HUES48 (cell line): ENCODE results near the gene KIF26B.

Experiments
- H3K27ac ChIP-seq: one replicate; pipeline ENCODE4 v1.7.0; 2013; ENCODE audit warnings: low read depth, low read length, inconsistent platforms
- H3K27me3 ChIP-seq: 2 replicates; pipeline ENCODE4 v1.6.1; 2013; ENCODE audit warnings: mild to moderate bottlenecking, low read length; ENCODE audit not compliant: control insufficient read depth, insufficient read depth
- H3K36me3 ChIP-seq: 2 replicates; pipeline ENCODE4 v1.6.1; 2013; ENCODE audit warnings: low read length; ENCODE audit not compliant: control insufficient read depth, insufficient read depth
- H3K4me1 ChIP-seq: 2 replicates; pipeline ENCODE4 v1.6.1; 2013; ENCODE audit warnings: mild to moderate bottlenecking, low read length; ENCODE audit not compliant: control insufficient read depth, insufficient read depth
- H3K4me3 ChIP-seq: 2 replicates; pipeline ENCODE4 v1.5.1; 2013; ENCODE audit warnings: mild to moderate bottlenecking, low read depth, low read length
- H3K9ac ChIP-seq: 2 replicates; pipeline ENCODE4 v1.6.1; 2013; ENCODE audit warnings: mild to moderate bottlenecking, low read depth, low read length, moderate library complexity
- H3K9me3 ChIP-seq: 2 replicates; pipeline ENCODE4 v1.6.1; 2013; ENCODE audit warnings: low read length; ENCODE audit not compliant: control insufficient read depth, insufficient read depth

KIF26B gene

DNA sequence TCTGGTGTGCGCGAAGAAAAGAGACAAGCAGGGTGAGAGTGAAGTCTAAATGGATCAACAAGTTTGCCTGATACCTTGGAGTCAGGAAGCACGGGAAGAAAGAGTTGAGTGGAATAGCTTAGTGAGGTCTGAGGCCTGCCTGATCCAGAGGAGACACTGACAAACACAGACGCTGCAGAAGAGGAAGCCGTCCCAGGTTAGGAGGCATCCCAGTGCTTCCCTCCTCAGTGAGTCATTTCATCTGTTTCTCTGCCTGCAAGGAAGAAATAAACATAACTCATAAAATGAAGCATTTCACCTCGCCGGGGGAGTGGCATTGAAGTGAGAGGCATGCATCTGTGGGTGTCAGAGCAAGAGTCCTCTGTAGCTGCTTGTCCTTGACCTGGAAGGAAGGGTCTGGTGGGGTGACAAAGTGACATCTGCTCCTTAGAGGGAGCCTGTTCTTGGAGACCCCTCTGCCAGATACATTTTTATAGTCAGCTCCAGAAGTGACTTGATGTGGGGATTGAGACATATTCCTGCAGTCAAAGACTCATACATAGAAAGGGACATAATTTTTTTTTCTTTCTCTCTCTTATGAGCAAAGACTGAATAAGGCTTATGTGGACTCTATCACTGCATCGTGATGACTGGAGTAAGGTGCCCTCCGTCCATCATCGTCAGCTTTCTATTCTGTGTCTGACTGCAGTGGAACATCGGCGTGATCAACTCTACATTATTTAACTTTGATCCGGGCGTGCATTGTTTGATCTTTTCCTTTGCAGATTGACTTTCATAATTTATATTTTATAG is 256.7 kb downstream of the KIF26B start:
- Histone ChIP-seq H3K4me3 (no peak overlapping the region), H3K4me1 (no peaks in the 10 kb centered on the region), H3K27me3 (no peaks in the 10 kb centered on the region), H3K9ac (no peak overlapping the region), H3K27ac (no peak overlapping the region), H3K36me3 (no peaks in the 10 kb centered on the region), H3K9me3 (no peaks in the 10 kb centered on the region)

DNA sequence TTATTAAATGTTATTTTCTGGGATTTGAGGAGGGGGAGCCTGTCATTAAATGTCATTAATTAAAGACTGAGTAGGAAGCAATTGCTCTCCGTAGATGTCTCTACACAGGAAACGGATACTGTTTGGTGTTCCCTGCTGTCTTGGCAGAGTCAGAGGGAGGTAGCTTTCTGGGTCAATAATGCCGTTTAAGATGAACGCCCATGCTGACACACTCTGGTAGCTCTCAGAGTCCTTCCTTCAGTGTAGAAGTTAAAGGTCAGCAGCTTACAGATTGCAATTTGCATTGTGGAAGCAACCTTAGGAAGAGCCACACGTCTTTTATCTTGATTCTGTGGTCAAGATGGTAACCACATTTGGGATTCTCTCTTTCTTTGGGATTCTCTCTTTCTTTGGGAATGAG is 257.5 kb downstream of the KIF26B start:
- no peaks in the 10 kb centered on the region for H3K9me3 ChIP-seq
- no peaks in the 10 kb centered on the region for H3K4me1 ChIP-seq
- H3K36me3 ChIP-seq, result no peaks in the 10 kb centered on the region
- H3K4me3 ChIP-seq, result no peak overlapping the region
- no peaks in the 10 kb centered on the region for H3K27me3 ChIP-seq
- H3K9ac ChIP-seq, result no peak overlapping the region
- H3K27ac ChIP-seq, result no peak overlapping the region

- Histone ChIP-seq H3K36me3 (no peaks in the 10 kb centered on the region), H3K27me3 (no peaks in the 10 kb centered on the region), H3K4me3 (no peak overlapping the region)
Observed at GRCh38 chr1:245416781-245417180, 262.0 kb downstream of the KIF26B start.

DNA sequence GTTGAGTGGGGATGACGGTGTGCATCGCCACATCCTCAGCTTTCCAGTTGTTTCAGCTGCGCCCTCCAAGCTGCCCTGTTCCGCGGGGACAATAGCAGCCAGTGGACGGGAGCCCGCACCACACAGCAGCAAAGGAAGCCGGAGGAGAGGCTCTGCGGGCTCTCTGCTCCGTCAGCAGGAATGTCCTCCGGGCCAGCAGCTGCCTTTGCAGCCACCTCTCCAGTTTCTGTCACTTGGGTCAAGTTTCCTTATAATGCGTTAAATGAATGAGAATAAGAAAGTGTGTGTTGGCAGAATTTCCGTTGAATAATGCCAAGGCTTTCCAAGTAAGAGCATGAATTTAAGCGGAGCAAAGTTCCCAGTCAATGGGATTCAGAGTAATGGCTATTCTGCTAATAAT is 263.3 kb downstream of the KIF26B start:
- Histone ChIP-seq H3K4me3 (no peak overlapping the region), H3K9me3 (no peaks in the 10 kb centered on the region), H3K27me3 (no peaks in the 10 kb centered on the region), H3K36me3 (no peaks in the 10 kb centered on the region), H3K9ac (no peak overlapping the region), H3K27ac (no peak overlapping the region), H3K4me1 (no peaks in the 10 kb centered on the region)

More at GRCh38 chr1:245416781-245417180, 262.0 kb downstream of the KIF26B start:
- H3K4me1 ChIP-seq, result no peaks in the 10 kb centered on the region
- H3K27ac ChIP-seq, result no peak overlapping the region
- H3K9ac ChIP-seq, result no peak overlapping the region
- no peaks in the 10 kb centered on the region for H3K9me3 ChIP-seq

DNA sequence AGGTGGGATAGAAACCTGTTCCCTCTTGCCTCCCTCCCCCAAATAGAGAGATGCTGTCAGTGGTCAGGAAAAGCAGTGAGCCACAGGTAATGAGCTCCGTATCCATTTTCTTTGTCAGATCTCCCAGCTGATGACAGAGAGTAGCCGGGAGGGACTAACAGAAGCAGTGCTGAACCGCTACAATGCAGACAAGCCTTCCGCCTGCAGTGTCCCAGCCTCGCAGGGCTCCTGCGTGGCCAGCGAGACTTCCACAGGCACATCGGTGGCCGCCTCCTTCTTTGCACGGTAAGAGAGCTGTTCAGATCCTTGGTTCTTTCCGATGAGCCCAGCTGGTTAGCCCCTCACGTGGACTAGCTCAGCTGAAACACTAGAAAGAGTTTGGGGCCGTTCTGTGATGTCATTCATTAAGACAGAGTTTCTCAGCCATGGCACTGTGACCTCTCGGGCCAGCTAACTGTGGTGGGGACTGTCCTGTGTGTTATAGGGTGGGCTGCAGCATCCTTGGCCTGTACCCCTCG is 264.7 kb downstream of the KIF26B start:
- Histone ChIP-seq H3K4me1 (no peaks in the 10 kb centered on the region), H3K4me3 (no peak overlapping the region), H3K9ac (no peak overlapping the region), H3K27ac (no peak overlapping the region), H3K27me3 (no peaks in the 10 kb centered on the region), H3K36me3 (no peaks in the 10 kb centered on the region), H3K9me3 (no peaks in the 10 kb centered on the region)

GRCh38 chr1:245419989-245420388 is 265.2 kb downstream of the KIF26B start:
- Histone ChIP-seq H3K27me3 (no peaks in the 10 kb centered on the region), H3K4me3 (no peak overlapping the region), H3K27ac (no peak overlapping the region), H3K4me1 (no peaks in the 10 kb centered on the region), H3K36me3 (no peaks in the 10 kb centered on the region), H3K9ac (no peak overlapping the region), H3K9me3 (no peaks in the 10 kb centered on the region)

DNA sequence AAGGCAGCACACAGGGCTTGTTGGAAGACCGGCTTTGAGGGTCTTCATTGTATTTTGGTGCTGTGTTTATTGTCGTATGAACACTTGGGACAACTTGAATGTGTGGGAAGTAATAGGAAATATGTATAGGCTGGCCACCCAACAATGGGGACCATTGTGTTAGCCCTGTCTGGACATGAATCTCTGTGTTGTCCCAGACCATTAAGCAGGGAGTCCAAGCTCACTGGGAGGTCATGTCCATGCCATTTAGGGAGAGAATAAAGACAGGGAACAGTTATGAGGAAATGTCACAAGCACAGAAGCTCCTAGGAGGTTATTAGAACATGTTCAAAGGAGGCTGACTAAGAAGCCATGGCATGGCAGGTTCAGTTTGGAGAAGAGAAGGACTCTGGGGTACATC is 266.1 kb downstream of the KIF26B start:
- Histone ChIP-seq H3K27me3 (no peaks in the 10 kb centered on the region), H3K9me3 (no peaks in the 10 kb centered on the region), H3K27ac (no peak overlapping the region)

DNA sequence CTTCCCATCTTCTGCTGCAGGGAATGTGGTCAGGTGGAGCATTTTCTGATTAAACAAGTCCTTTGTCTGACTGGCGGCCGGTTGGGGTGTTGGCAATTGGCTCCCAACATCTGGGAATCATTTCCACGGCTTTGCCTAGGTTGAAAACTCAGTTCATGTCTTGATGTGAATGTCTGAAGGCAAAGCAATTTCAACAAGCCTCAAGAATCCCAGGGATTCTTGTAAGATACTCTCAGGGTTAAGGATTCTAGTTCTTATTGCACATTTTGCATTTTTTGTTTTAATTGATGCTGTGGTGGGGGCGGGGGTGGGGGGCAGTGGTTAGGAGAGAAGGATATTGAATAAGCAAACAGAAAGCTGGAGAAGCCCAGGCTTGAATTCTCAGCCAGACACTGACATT is 273.9 kb downstream of the KIF26B start:
- no peak overlapping the region for H3K4me3 ChIP-seq
- H3K36me3 ChIP-seq, result no peaks in the 10 kb centered on the region
- no peak overlapping the region for H3K9ac ChIP-seq
- H3K27ac ChIP-seq, result no peak overlapping the region
- H3K9me3 ChIP-seq, result no peaks in the 10 kb centered on the region
- H3K4me1 ChIP-seq, result no peaks in the 10 kb centered on the region
- H3K27me3 ChIP-seq, result no peaks in the 10 kb centered on the region

More for the DNA sequence above, 266.1 kb downstream of the KIF26B start:
- no peak overlapping the region for H3K4me3 ChIP-seq
- no peaks in the 10 kb centered on the region for H3K36me3 ChIP-seq
- no peaks in the 10 kb centered on the region for H3K4me1 ChIP-seq
- no peak overlapping the region for H3K9ac ChIP-seq

DNA sequence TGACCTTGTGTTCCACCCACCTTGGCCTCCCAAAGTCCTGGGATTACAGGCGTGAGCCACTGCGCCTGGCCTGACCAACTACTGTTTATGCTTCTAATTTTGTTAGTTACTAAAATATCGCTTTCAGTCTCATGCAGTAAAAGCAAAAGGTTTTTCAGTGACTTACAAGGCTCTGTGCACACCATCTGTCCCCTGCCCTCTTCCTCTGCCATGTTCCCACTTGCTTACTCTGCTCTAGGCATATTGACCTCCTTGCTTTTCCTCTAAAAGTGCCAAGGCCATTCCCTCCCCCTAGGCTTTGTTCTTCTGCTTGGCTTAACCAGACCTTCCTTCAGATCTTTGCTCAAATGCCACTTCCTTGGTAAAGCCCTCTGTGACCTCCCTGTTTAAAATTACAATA is 276.9 kb downstream of the KIF26B start:
- Histone ChIP-seq H3K4me3 (no peak overlapping the region), H3K9ac (no peak overlapping the region), H3K36me3 (no peaks in the 10 kb centered on the region), H3K4me1 (no peaks in the 10 kb centered on the region), H3K27me3 (no peaks in the 10 kb centered on the region), H3K9me3 (no peaks in the 10 kb centered on the region), H3K27ac (no peak overlapping the region)

- no peaks in the 10 kb centered on the region for H3K4me1 ChIP-seq
- H3K9me3 ChIP-seq, result no peaks in the 10 kb centered on the region
- no peaks in the 10 kb centered on the region for H3K36me3 ChIP-seq
- H3K27ac ChIP-seq, result no peak overlapping the region
- no peak overlapping the region for H3K4me3 ChIP-seq
- H3K9ac ChIP-seq, result no peak overlapping the region
- no peaks in the 10 kb centered on the region for H3K27me3 ChIP-seq
Observed at GRCh38 chr1:245432228-245432875, 277.6 kb downstream of the KIF26B start.

- no peaks in the 10 kb centered on the region for H3K27me3 ChIP-seq
- no peak overlapping the region for H3K9ac ChIP-seq
- H3K36me3 ChIP-seq, result no peaks in the 10 kb centered on the region
- H3K4me3 ChIP-seq, result no peak overlapping the region
- H3K4me1 ChIP-seq, result no peaks in the 10 kb centered on the region
- H3K27ac ChIP-seq, result no peak overlapping the region
- H3K9me3 ChIP-seq, result no peaks in the 10 kb centered on the region
Observed at GRCh38 chr1:245433561-245433960, 278.8 kb downstream of the KIF26B start.
